Astrocyte (in vitro differentiated cells and primary cell): ENCODE data around the gene SMIM45.

Source experiments
- DNase-seq: peaks from one replicate; pipeline ENCODE4 v3.0.0-alpha.2; 2010; ENCODE audit warnings: low read depth
- FAIRE-seq: peaks from 2 replicates; lab custom pipeline; 2011; peaks lifted over from hg19 to GRCh38; lab: Jason Lieb, UNC
- H2AFZ ChIP-seq: 2 replicates; pipeline ENCODE4 v1.6.0; 2012; ENCODE audit warnings: low read depth, low read length, inconsistent platforms
- H3K27ac ChIP-seq: 2 replicates; pipeline ENCODE4 v1.5.1; 2011; ENCODE audit warnings: low read depth, low read length, inconsistent platforms
- H3K27me3 ChIP-seq: 2 replicates; pipeline ENCODE4 v1.6.0; 2011; ENCODE audit warnings: low read length, inconsistent platforms; ENCODE audit not compliant: insufficient read depth
- H3K36me3 ChIP-seq: 2 replicates; pipeline ENCODE4 v1.5.1; 2011; ENCODE audit warnings: low read length, inconsistent platforms; ENCODE audit not compliant: insufficient read depth
- H3K4me1 ChIP-seq: 2 replicates; pipeline ENCODE4 v1.5.1; 2011; ENCODE audit warnings: low read length, inconsistent platforms; ENCODE audit not compliant: insufficient read depth
- H3K4me2 ChIP-seq: 2 replicates; pipeline ENCODE4 v1.6.0; 2012; ENCODE audit warnings: low read length, inconsistent platforms
- H3K4me3 ChIP-seq: 2 replicates; pipeline ENCODE4 v1.5.1; 2011; ENCODE audit warnings: low read depth, mild to moderate bottlenecking, low read length, inconsistent platforms; ENCODE audit not compliant: insufficient read depth
- H3K79me2 ChIP-seq: 2 replicates; pipeline ENCODE4 v1.6.0; 2012; ENCODE audit warnings: mild to moderate bottlenecking, low read length, inconsistent platforms; ENCODE audit not compliant: insufficient read depth
- H3K9ac ChIP-seq: 2 replicates; pipeline ENCODE4 v1.6.0; 2012; ENCODE audit warnings: mild to moderate bottlenecking, low read length, inconsistent platforms
- H3K9me3 ChIP-seq: 2 replicates; pipeline ENCODE4 v1.5.1; 2012; ENCODE audit warnings: low read depth, mild to moderate bottlenecking, low read length, inconsistent platforms; ENCODE audit not compliant: insufficient read depth
- H4K20me1 ChIP-seq: 2 replicates; pipeline ENCODE4 v1.6.0; 2012; ENCODE audit warnings: low read length, inconsistent platforms; ENCODE audit not compliant: insufficient read depth
- H3K27ac Mint-ChIP-seq: one replicate; pipeline ENCODE4 v1.8.0; 2021; ENCODE audit warnings: mild to moderate bottlenecking, mixed read lengths; ENCODE audit not compliant: unreplicated experiment
- H3K27me3 Mint-ChIP-seq: one replicate; pipeline ENCODE4 v1.8.0; 2021; ENCODE audit warnings: low read depth, mixed read lengths; ENCODE audit not compliant: unreplicated experiment
- H3K36me3 Mint-ChIP-seq: one replicate; pipeline ENCODE4 v1.8.0; 2021; ENCODE audit warnings: low read depth, mixed read lengths; ENCODE audit not compliant: unreplicated experiment
- H3K4me1 Mint-ChIP-seq: one replicate; pipeline ENCODE4 v1.8.0; 2021; ENCODE audit warnings: low read depth, mixed read lengths; ENCODE audit not compliant: unreplicated experiment
- H3K4me3 Mint-ChIP-seq: one replicate; pipeline ENCODE4 v1.8.0; 2021; ENCODE audit warnings: mild to moderate bottlenecking, moderate library complexity, mixed read lengths; ENCODE audit not compliant: unreplicated experiment
- H3K9me3 Mint-ChIP-seq: one replicate; pipeline ENCODE4 v1.8.0; 2021; ENCODE audit warnings: mild to moderate bottlenecking, mixed read lengths; ENCODE audit not compliant: unreplicated experiment
- CTCF ChIP-seq: IDR thresholded peaks from 2 replicates; pipeline ENCODE4 v1.5.1; 2011; ENCODE audit warnings: low read depth, mild to moderate bottlenecking, inconsistent platforms, low read length, moderate library complexity; ENCODE audit not compliant: insufficient read depth
- EZH2 ChIP-seq: IDR thresholded peaks from 2 replicates; pipeline ENCODE4 v1.6.1; 2012; ENCODE audit warnings: mild to moderate bottlenecking, low read length, inconsistent platforms; ENCODE audit not compliant: insufficient read depth

SMIM45 gene

GRCh38 chr22:41963453-41964111, 11.6 kb downstream of the SMIM45 start:
- no peak overlapping the region for H3K9ac ChIP-seq
- no peak overlapping the region for H3K4me2 ChIP-seq
- no peak overlapping the region for H2AFZ ChIP-seq
- no peaks in the 10 kb centered on the region for H3K9me3 ChIP-seq
- DNase-seq = peak; percentile 58
- no peaks in the 10 kb centered on the region for H4K20me1 ChIP-seq
- Mint-ChIP-seq H3K36me3 (no peaks in the 10 kb centered on the region), H3K4me1 (peaks cover 5% of the 10 kb centered on the region), H3K27me3 (peaks cover 18% of the 10 kb centered on the region), H3K27ac (peak overlapping the region; percentile 14), H3K4me3 (no peak overlapping the region), H3K9me3 (no peaks in the 10 kb centered on the region)
- no peak overlapping the region for H3K27ac ChIP-seq
- H3K36me3 ChIP-seq = no peaks in the 10 kb centered on the region
- peaks cover 5% of the 10 kb centered on the region for H3K4me1 ChIP-seq
- H3K4me3 ChIP-seq = no peak overlapping the region
- TF ChIP-seq EZH2 (no peak), CTCF (no peak)
- H3K27me3 ChIP-seq = no peaks in the 10 kb centered on the region
- H3K79me2 ChIP-seq = no peaks in the 10 kb centered on the region
- FAIRE-seq = no peak

- FAIRE-seq (no peak), DNase-seq (no peak)
- Histone ChIP-seq H2AFZ (no peak overlapping the region), H3K4me2 (no peak overlapping the region), H3K27ac (no peak overlapping the region), H4K20me1 (no peaks in the 10 kb centered on the region), H3K27me3 (no peaks in the 10 kb centered on the region), H3K9ac (no peak overlapping the region), H3K4me3 (no peak overlapping the region), H3K79me2 (no peaks in the 10 kb centered on the region), H3K36me3 (no peaks in the 10 kb centered on the region), H3K9me3 (no peaks in the 10 kb centered on the region), H3K4me1 (peaks cover 5% of the 10 kb centered on the region)
- TF ChIP-seq CTCF = no peak
- TF ChIP-seq EZH2 = no peak
- Mint-ChIP-seq H3K27ac (no peak overlapping the region), H3K27me3 (peaks cover 16% of the 10 kb centered on the region), H3K4me1 (peaks cover 5% of the 10 kb centered on the region), H3K4me3 (no peak overlapping the region), H3K36me3 (no peaks in the 10 kb centered on the region), H3K9me3 (no peaks in the 10 kb centered on the region)
These were observed 12.2 kb downstream of the SMIM45 start for GRCh38 chr22:41964112-41964491.

- no peaks in the 10 kb centered on the region for H3K9me3 ChIP-seq
- peak overlapping the region; percentile 62 for H3K27ac Mint-ChIP-seq
- no peak overlapping the region for H3K4me3 ChIP-seq
- H3K4me3 Mint-ChIP-seq = no peak overlapping the region
- no peaks in the 10 kb centered on the region for H3K9me3 Mint-ChIP-seq
- FAIRE-seq (no peak), DNase-seq (no peak)
- H3K4me1 Mint-ChIP-seq = peaks cover 5% of the 10 kb centered on the region
- no peaks in the 10 kb centered on the region for H3K36me3 Mint-ChIP-seq
- H4K20me1 ChIP-seq = no peaks in the 10 kb centered on the region
- TF ChIP-seq EZH2 = no peak
- peaks cover 3% of the 10 kb centered on the region for H3K4me1 ChIP-seq
- peaks cover 26% of the 10 kb centered on the region for H3K27me3 Mint-ChIP-seq
- H3K9ac ChIP-seq = no peak overlapping the region
- no peaks in the 10 kb centered on the region for H3K79me2 ChIP-seq
- no peak overlapping the region for H3K4me2 ChIP-seq
- peaks cover under 1% of the 10 kb centered on the region for H3K27me3 ChIP-seq
- H2AFZ ChIP-seq = peak overlapping the region; percentile 63
- H3K27ac ChIP-seq = no peak overlapping the region
- no peaks in the 10 kb centered on the region for H3K36me3 ChIP-seq
These were observed 14.3 kb downstream of the SMIM45 start for GRCh38 chr22:41966225-41966606.
